GM20000 (cell line): ENCODE measurements around the gene SIRPD.

ENCODE experiments used
- DNase-seq: peaks from one replicate; pipeline ENCODE4 v3.0.0; 2012; ENCODE audit warnings: low spot score
- TF ChIP-seq, protein P1 (sequence below): IDR thresholded peaks from 2 replicates; pipeline ENCODE4 v1.5.1; 2012; ENCODE audit warnings: mild to moderate bottlenecking, control low read depth; ENCODE audit errors: extremely low read depth, missing control alignments

Gene SIRPD

DNA sequence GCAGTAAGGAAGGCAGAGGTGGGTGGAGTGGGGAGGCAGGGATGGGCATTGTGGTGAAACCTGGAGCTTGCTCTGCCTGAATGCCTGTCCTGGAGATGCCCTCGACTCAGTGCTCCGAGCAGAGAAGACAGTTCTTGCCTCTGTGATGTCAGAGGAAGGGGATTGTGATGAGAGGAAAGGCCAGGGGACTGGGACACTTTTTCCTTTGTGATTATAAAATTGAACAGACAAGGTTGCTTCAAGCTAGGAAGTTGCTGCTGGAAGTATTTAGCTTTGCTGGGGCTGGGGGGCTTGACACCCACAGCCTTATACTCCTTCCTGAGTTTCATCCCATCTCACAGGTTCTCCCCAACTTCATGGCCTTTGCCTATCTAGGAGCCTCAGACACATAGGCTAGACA lies at the start of gene SIRPD:
SIRPD (minus strand) TSS at position 101 of the 400 bp plus-strand sequence; CDS start at position 49, 52 bp downstream.
- TF ChIP-seq, protein P1, sequence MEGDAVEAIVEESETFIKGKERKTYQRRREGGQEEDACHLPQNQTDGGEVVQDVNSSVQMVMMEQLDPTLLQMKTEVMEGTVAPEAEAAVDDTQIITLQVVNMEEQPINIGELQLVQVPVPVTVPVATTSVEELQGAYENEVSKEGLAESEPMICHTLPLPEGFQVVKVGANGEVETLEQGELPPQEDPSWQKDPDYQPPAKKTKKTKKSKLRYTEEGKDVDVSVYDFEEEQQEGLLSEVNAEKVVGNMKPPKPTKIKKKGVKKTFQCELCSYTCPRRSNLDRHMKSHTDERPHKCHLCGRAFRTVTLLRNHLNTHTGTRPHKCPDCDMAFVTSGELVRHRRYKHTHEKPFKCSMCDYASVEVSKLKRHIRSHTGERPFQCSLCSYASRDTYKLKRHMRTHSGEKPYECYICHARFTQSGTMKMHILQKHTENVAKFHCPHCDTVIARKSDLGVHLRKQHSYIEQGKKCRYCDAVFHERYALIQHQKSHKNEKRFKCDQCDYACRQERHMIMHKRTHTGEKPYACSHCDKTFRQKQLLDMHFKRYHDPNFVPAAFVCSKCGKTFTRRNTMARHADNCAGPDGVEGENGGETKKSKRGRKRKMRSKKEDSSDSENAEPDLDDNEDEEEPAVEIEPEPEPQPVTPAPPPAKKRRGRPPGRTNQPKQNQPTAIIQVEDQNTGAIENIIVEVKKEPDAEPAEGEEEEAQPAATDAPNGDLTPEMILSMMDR = no peak
- no peak for DNase-seq

DNA sequence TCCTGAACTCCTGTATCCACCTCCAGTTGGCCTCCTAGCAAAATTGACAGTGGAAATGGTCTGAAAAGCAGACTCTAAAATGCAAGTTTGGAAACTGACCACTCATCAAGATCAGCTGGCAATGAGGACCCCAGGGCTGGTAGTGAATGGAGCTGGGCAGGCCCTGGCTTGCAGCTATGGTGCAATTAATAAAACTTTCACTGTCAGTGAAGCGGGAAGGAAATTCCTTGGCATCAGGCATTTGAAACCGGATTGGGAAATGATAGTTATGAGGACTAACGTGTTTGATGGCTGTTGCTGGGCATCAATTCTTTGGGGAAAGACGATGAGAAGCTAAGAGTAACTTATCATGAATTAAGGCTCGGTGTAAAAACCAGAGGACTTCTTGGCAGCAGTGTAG lies 43.2 kb upstream of the SIRPD start:
- TF ChIP-seq, protein P1 = no peak
- DNase-seq = no peak

DNA sequence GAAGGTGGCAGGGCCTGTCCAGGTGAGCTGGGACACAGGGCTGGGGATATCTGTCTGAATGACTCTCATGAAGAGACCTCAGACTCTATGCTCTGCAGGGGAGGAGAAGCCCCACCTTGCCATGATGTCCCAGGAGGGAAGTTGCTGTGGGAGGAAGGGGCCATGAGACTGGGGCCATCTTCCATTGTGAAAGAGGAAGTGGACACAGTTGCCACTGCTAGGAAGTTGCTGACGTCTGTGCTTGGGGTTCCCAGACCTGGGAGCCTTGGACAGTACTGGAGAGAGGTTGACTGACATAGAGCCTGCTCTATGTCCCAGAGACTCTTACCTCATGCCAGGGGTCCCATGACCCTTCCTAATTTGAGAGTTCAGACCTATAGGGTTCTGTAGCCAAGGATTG lies 37.8 kb upstream of the SIRPD start:
- TF ChIP-seq, protein P1 = no peak
- DNase-seq = no peak

DNA sequence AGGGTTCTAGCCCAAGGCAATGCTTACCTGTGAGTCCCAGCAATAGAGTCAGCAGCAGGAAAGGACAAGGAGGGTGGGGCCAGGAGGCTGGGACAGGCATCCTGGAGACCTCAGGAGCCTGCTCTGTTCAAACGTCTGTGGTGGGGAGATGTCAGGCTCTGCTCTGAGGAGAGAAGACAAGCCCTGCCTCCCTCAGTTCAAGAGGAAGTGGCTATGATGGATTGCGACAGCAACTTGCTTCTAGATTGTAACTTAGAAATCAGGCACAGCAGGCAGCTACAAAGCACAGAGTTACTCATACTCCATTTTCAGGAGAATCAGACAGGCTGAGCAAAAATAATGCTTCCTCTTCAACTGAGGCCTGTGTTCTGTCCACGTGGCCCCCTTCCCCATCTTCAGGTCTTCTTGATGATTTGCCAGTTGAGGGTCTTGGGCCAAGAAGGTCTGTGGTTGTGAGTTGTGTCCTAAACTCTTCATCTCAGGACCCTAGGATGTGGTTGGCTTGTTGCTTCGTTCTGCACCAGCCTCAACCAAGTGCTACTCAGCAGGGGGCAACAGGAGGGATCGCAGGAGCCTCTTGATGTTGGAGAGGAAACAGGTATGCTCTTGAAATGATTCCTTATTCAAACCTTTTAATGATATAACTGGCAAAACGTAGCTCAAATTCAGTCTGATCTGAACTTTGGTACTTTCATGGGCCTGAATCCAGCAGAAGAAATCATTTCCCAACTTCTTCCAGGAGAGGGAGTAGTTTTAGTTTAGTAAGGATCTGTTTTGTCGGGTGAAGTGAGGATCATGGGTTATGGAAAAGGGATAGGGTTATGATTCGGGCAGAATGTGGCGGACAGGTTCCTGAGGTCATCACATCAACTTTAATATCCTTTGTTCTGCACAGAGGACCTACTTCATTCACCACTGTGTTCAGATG lies 31.3 kb upstream of the SIRPD start:
- no peak for DNase-seq
- TF ChIP-seq, protein P1 = no peak

DNA sequence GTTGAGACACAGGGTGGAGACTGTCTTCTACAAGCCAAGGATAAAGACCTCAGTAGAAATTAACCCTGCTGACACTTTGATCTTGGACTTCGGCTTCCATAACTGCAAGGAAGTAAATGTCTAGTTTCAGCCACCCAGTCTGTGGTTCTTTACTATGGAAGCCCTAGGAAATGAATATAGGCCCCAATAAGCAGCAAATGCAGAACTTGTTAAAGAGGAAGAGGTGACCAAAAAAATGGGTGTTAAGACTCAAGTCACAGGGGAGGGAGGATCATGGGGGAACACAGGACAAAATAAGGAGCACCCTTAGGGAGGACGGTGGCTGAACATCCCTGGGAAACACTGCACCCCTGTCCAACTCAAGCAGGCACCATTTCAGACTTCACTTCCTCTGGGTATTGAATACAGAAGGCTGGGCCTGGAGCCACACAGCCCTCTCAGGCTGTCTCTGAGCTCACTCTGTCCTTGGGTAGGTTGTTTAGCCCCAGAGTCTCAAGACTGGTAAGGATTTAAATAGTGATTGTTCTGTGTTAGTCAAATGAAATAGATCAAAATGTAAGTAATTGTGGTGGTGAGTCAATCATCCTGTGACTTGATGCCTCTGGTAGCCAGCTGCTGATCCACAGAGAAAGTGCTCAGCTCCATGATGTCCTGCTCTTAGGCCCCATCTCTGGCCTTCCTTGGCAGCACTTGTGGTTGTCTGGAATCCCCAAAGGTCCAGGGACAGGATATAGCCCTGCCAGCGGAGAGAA lies 30.5 kb upstream of the SIRPD start:
- no peak for DNase-seq
- TF ChIP-seq, protein P1 = no peak

DNA sequence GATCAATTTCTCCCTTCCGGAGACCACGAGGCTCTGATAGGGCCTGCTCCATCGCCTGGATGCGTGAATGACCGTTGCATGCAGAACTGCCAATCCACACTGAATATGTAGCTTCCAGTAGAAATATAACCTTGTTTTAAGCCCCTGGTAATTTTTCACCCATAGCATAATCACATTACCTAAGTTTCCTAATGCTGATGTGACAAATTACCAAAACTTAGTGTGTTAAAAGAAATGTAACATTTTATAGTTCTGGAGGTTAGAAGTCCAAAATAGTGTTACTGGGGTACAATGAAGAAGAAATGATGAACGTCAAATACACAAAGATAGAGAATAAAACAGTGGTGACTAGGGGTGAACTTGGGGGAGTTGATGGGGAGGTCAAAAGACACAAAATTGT lies 22.0 kb upstream of the SIRPD start:
- TF ChIP-seq, protein P1 = no peak
- no peak for DNase-seq

DNA sequence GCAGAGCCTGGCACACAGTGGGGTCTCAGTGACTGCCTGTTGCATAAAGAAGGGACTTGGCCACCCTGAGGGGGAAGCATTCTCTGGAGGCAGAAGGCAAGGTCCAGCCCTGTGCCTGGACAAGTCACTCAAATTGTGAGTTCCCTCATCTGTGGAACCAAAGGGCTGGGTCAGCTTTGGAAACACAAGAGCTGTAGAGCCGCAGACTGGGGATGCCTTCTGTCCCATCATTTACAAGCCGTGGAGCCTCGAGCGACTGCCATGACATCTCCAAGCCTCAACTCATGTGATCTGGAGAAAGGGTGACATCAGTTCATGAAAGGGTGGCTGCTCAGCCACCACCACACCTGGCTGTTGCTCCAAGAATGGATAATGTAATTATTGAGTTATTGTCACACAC lies 20.4 kb upstream of the SIRPD start:
- DNase-seq = no peak
- TF ChIP-seq, protein P1 = no peak

DNA sequence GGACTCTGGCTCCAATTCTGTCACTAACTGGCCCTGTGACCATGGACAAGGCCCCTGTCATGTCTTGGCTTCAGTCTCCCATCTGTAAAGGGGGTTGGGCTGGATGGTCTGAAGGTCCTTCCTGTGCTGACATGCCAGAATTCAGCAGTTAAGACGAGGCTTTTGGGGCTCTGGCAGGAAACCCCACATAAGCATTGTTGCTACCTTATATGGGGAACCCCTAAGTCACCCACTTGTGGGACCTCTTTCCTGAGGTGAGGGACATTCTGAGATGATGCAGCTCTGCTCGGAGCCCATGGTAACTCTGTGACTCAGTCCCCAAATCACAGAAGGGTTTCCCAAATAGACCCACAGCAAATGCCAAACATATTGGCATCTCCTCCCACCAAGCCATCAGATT lies 19.8 kb upstream of the SIRPD start:
- DNase-seq = peak; percentile 0
